OCI-LY3 (cell line): ENCODE results near the gene ANKRD39.

Experiments
- EZH2phosphoT487 ChIP-seq: fragments of 200-600 bp; shearing (Covaris generic); IDR thresholded peaks from 2 replicates; pipeline ENCODE4 v1.6.1; 2018; ENCODE audit warnings: antibody characterized with exemption, mixed run types, low read depth
- TF ChIP-seq, protein P1 (sequence below): fragments of 200-600, 300-600 bp; sonication (generic); IDR thresholded peaks from 2 replicates; pipeline ENCODE4 v1.5.1; 2014; ENCODE audit warnings: antibody characterized with exemption, low read length, low read depth

DNA sequence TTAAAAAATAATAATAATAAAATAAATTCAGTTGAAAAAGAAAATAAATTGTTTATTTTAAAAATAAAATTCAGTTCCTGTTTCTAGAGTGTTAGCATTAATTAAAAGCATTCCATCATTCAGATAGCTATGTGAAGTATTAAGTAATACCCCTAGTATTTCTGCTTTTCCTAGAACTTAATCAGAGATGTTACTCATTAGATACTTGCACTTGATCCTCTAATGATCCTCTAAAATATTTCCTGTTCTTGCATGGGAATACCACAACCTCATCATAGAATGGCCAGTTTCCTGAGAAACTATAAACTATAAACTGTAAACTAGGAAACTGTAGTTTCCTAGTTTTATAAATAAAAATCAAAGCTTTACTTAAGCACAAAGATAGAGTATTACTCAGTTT, 52.8 kb downstream of the ANKRD39 start:
- TF ChIP-seq, protein P1, sequence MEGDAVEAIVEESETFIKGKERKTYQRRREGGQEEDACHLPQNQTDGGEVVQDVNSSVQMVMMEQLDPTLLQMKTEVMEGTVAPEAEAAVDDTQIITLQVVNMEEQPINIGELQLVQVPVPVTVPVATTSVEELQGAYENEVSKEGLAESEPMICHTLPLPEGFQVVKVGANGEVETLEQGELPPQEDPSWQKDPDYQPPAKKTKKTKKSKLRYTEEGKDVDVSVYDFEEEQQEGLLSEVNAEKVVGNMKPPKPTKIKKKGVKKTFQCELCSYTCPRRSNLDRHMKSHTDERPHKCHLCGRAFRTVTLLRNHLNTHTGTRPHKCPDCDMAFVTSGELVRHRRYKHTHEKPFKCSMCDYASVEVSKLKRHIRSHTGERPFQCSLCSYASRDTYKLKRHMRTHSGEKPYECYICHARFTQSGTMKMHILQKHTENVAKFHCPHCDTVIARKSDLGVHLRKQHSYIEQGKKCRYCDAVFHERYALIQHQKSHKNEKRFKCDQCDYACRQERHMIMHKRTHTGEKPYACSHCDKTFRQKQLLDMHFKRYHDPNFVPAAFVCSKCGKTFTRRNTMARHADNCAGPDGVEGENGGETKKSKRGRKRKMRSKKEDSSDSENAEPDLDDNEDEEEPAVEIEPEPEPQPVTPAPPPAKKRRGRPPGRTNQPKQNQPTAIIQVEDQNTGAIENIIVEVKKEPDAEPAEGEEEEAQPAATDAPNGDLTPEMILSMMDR: no peak
- TF ChIP-seq EZH2phosphoT487: no peak
